Liver (tissue), 3 donors: ENCODE measurements around the gene PPP1R13B.

Experiments
- ATF3 ChIP-seq: IDR thresholded peaks from 2 replicates; pipeline ENCODE4 v1.6.1; 2016; ENCODE audit warnings: antibody characterized with exemption
- CTCF ChIP-seq: fragments of 150-350 bp; IDR thresholded peaks from 2 replicates; pipeline ENCODE4 v1.5.1; 2017; ENCODE audit warnings: improper control_type of control experiment, low read depth, low read length; ENCODE audit not compliant: missing input control
- ZBTB33 ChIP-seq: IDR thresholded peaks from 2 replicates; pipeline ENCODE4 v1.6.1; 2016; ENCODE audit warnings: antibody characterized with exemption
- donor health status: healthy.
- donor health status: healthy.

- TF ChIP-seq ATF3, result no peak
- TF ChIP-seq CTCF, result no peak
- no peak for TF ChIP-seq ZBTB33
Measured at GRCh38 chr14:103688906-103689902, 158.2 kb downstream of the PPP1R13B start.
